Large intestine (tissue), 3 donors: ENCODE measurements around the gene LIN37. TPM values are rescaled to one million over a fixed set of nuclear protein-coding genes. Genes with fewer than 3 reads are reported as not detected.

Source experiments
- DNase-seq, 2 donors: peaks; one replicate each; pipeline versions ENCODE4 v3.0.0 to v3.0.0-alpha.2; 2013
- H3K27ac ChIP-seq: one replicate; pipeline ENCODE4 v1.5.1; 2013; ENCODE audit warnings: low read length
- H3K27me3 ChIP-seq: 2 replicates; pipeline ENCODE4 v1.6.1; 2013; ENCODE audit warnings: low read length; ENCODE audit not compliant: control insufficient read depth, insufficient read depth
- H3K36me3 ChIP-seq: 2 replicates; pipeline ENCODE4 v1.6.1; 2013; ENCODE audit warnings: low read length; ENCODE audit not compliant: control insufficient read depth, insufficient read depth
- H3K4me1 ChIP-seq: one replicate; pipeline ENCODE4 v1.6.1; 2013; ENCODE audit warnings: low read length; ENCODE audit not compliant: control insufficient read depth, insufficient read depth
- H3K4me3 ChIP-seq: one replicate; pipeline ENCODE4 v1.5.1; 2013; ENCODE audit warnings: low read length
- H3K9me3 ChIP-seq: one replicate; pipeline ENCODE4 v1.6.1; 2013; ENCODE audit warnings: mild to moderate bottlenecking, low read depth, low read length, moderate library complexity; ENCODE audit not compliant: control insufficient read depth
- WGBS: methylation state at CpG from one replicate; pipeline ENCODE4 v1.1.5; 2013; ENCODE audit warnings: low lambda C conversion rate; ENCODE audit not compliant: insufficient coverage; 5-methylcytosine and 5-hydroxymethylcytosine counted together
- polyA plus RNA-seq: library from polyadenylated mRNA; unstranded; fragments of 120-200 nt; gene quantifications from one replicate; pipeline ENCODE4 v1.2.1, GENCODE V29; 2013

The LIN37 gene
- polyA plus RNA-seq, 1 donor: 11.3 TPM

GRCh38 chr19:35713904-35714495 lies 34.4 kb upstream of the LIN37 start:
- H3K4me1 ChIP-seq: peaks cover 13% of the 10 kb centered on the region
- WGBS: no CpG with 5 or more reads among the region's 12 CpGs
- H3K27me3 ChIP-seq: peaks cover 5% of the 10 kb centered on the region
- H3K9me3 ChIP-seq: no peaks in the 10 kb centered on the region
- H3K27ac ChIP-seq: no peak overlapping the region
- no peak for DNase-seq
- no peak overlapping the region for H3K4me3 ChIP-seq
- H3K36me3 ChIP-seq: no peaks in the 10 kb centered on the region

- peaks cover 5% of the 10 kb centered on the region for H3K27me3 ChIP-seq
- H3K4me3 ChIP-seq: no peak overlapping the region
- WGBS: no CpG with 5 or more reads among the region's 14 CpGs
These were observed 33.6 kb upstream of the LIN37 start for GRCh38 chr19:35714601-35715354.

GRCh38 chr19:35715355-35715809 lies 33.0 kb upstream of the LIN37 start:
- Histone ChIP-seq H3K27me3 (peaks cover 5% of the 10 kb centered on the region), H3K9me3 (no peaks in the 10 kb centered on the region), H3K4me3 (peak overlapping the region; percentile 65), H3K36me3 (peaks cover 9% of the 10 kb centered on the region), H3K27ac (no peak overlapping the region), H3K4me1 (peaks cover 21% of the 10 kb centered on the region)
- no CpG with 5 or more reads among the region's 7 CpGs for WGBS
- DNase-seq: no peak

More at GRCh38 chr19:35714601-35715354, 33.6 kb upstream of the LIN37 start:
- Histone ChIP-seq H3K27ac (no peak overlapping the region), H3K9me3 (no peaks in the 10 kb centered on the region), H3K36me3 (peaks cover 3% of the 10 kb centered on the region), H3K4me1 (peaks cover 21% of the 10 kb centered on the region)
- no peak for DNase-seq

- peak overlapping the region; percentile 81 for H3K27ac ChIP-seq
- peak; percentile 43 to 46 for DNase-seq
- peaks cover 14% of the 10 kb centered on the region for H3K36me3 ChIP-seq
- H3K27me3 ChIP-seq: peaks cover 3% of the 10 kb centered on the region
- no peaks in the 10 kb centered on the region for H3K9me3 ChIP-seq
- peaks cover 21% of the 10 kb centered on the region for H3K4me1 ChIP-seq
- no CpG with 5 or more reads among the region's 52 CpGs for WGBS
- peak overlapping the region; percentile 65 for H3K4me3 ChIP-seq
These were observed 32.2 kb upstream of the LIN37 start for GRCh38 chr19:35715981-35716800.

- H3K4me3 ChIP-seq: peak overlapping the region; percentile 65
- no CpG with 5 or more reads among the region's 77 CpGs for WGBS
- peaks cover 21% of the 10 kb centered on the region for H3K4me1 ChIP-seq
- peak overlapping the region; percentile 81 for H3K27ac ChIP-seq
- peak; percentile 88 to 96 for DNase-seq
- H3K36me3 ChIP-seq: peaks cover 19% of the 10 kb centered on the region
- no peaks in the 10 kb centered on the region for H3K9me3 ChIP-seq
- H3K27me3 ChIP-seq: peaks cover 3% of the 10 kb centered on the region
These were observed 31.3 kb upstream of the LIN37 start for GRCh38 chr19:35716801-35717664.

GRCh38 chr19:35717665-35718344 lies 30.6 kb upstream of the LIN37 start, which contains the start of gene KMT2B:
TSS of gene KMT2B (plus strand) at chr19:35718003. CDS start at chr19:35718019, 16 bp downstream.
- WGBS: no CpG with 5 or more reads among the region's 109 CpGs
- Histone ChIP-seq H3K9me3 (no peaks in the 10 kb centered on the region), H3K4me1 (peaks cover 21% of the 10 kb centered on the region), H3K36me3 (peaks cover 27% of the 10 kb centered on the region), H3K27ac (peak within 1 kb of the TSS; percentile 81), H3K4me3 (peak within 1 kb of the TSS; percentile 80), H3K27me3 (no peaks in the 10 kb centered on the region)
- peak in 1 of 2 donors; percentile 99 for DNase-seq

GRCh38 chr19:35718345-35719041 lies 29.9 kb upstream of the LIN37 start:
- no peak for DNase-seq
- Histone ChIP-seq H3K4me1 (peaks cover 21% of the 10 kb centered on the region), H3K36me3 (peaks cover 34% of the 10 kb centered on the region), H3K27ac (peak overlapping the region; percentile 49), H3K27me3 (no peaks in the 10 kb centered on the region), H3K9me3 (no peaks in the 10 kb centered on the region), H3K4me3 (peak overlapping the region; percentile 80)
- no CpG with 5 or more reads among the region's 42 CpGs for WGBS

- peaks cover 21% of the 10 kb centered on the region for H3K4me1 ChIP-seq
- no peaks in the 10 kb centered on the region for H3K9me3 ChIP-seq
- no CpG with 5 or more reads among the region's 32 CpGs for WGBS
- DNase-seq: no peak
- peaks cover 45% of the 10 kb centered on the region for H3K36me3 ChIP-seq
- peak overlapping the region; percentile 80 for H3K4me3 ChIP-seq
- H3K27me3 ChIP-seq: no peaks in the 10 kb centered on the region
- H3K27ac ChIP-seq: no peak overlapping the region
These were observed 28.8 kb upstream of the LIN37 start for GRCh38 chr19:35719402-35720162.
